Breast epithelium (tissue), 3 donors: ENCODE results near the gene ME3.

Experiments
- CTCF ChIP-seq, 3 donors: fragments of 450-650 bp; IDR thresholded peaks; one replicate each; pipeline ENCODE4 v1.5.1; 2016 to 2017; ENCODE audit warnings: antibody characterized with exemption in 3 of 3, mild to moderate bottlenecking in 3 of 3, moderate library complexity in 3 of 3
- POLR2A ChIP-seq: fragments of 450-650 bp; IDR thresholded peaks from one replicate; pipeline ENCODE4 v1.6.1; 2016; ENCODE audit warnings: antibody characterized with exemption, mild to moderate bottlenecking, moderate library complexity
- POLR2AphosphoS5 ChIP-seq, 3 donors: sonication (generic); formaldehyde crosslinking; IDR thresholded peaks; one replicate each; pipeline ENCODE4 v1.6.1; 2017; ENCODE audit warnings: antibody characterized with exemption in 3 of 3

DNA sequence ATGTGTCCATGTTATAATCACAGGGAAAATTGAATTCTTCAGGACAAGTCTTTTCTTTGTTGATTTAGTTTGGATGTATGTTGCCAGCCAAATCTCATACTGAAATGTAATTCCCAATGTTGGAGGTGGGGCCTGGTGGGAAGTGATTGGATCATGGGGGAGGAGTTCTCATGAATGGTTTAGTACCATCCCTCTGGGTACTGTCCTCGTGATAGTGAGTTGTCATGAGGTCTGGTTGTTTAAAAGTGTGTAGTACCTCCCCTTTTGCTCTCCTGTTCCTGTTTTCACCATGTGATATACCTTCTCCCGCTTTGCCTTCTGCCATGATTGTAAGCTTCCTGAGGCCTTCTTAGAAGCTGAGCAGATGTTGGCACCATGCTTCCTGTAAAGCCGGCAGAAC, 197.4 kb downstream of the ME3 start:
- TF ChIP-seq POLR2A (no peak), CTCF (IDR thresholded peaks at IDR 0.05) (no peak), POLR2AphosphoS5 (IDR thresholded peaks at IDR 0.05) (no peak)
